Neural progenitor cell (in vitro differentiated cells): Measurements from ENCODE around the gene OR51D1.

Source experiments
- EZH2 ChIP-seq: fragments of 200-600 bp; sonication (generic); IDR thresholded peaks from 2 replicates; pipeline ENCODE4 v1.6.1; 2017; ENCODE audit warnings: antibody characterized with exemption, mild to moderate bottlenecking, moderate library complexity
- EZH2phosphoT487 ChIP-seq: fragments of 200-600 bp; sonication (generic); IDR thresholded peaks from 2 replicates; pipeline ENCODE4 v1.6.1; 2017; ENCODE audit warnings: antibody characterized with exemption
- TF ChIP-seq, protein P1 (sequence below): fragments of 200-600 bp; sonication (generic); IDR thresholded peaks from 2 replicates; pipeline ENCODE4 v1.5.1; 2017; ENCODE audit warnings: antibody characterized with exemption, mild to moderate bottlenecking

DNA sequence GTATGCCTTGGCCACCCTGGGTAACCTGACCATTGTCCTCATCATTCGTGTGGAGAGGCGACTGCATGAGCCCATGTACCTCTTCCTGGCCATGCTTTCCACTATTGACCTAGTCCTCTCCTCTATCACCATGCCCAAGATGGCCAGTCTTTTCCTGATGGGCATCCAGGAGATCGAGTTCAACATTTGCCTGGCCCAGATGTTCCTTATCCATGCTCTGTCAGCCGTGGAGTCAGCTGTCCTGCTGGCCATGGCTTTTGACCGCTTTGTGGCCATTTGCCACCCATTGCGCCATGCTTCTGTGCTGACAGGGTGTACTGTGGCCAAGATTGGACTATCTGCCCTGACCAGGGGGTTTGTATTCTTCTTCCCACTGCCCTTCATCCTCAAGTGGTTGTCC lies 2.7 kb downstream of the OR51D1 start:
- TF ChIP-seq, protein P1, sequence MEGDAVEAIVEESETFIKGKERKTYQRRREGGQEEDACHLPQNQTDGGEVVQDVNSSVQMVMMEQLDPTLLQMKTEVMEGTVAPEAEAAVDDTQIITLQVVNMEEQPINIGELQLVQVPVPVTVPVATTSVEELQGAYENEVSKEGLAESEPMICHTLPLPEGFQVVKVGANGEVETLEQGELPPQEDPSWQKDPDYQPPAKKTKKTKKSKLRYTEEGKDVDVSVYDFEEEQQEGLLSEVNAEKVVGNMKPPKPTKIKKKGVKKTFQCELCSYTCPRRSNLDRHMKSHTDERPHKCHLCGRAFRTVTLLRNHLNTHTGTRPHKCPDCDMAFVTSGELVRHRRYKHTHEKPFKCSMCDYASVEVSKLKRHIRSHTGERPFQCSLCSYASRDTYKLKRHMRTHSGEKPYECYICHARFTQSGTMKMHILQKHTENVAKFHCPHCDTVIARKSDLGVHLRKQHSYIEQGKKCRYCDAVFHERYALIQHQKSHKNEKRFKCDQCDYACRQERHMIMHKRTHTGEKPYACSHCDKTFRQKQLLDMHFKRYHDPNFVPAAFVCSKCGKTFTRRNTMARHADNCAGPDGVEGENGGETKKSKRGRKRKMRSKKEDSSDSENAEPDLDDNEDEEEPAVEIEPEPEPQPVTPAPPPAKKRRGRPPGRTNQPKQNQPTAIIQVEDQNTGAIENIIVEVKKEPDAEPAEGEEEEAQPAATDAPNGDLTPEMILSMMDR = no peak
- no peak for TF ChIP-seq EZH2
- no peak for TF ChIP-seq EZH2phosphoT487
